Measurements from ENCODE around the gene SLC22A4.

DNA sequence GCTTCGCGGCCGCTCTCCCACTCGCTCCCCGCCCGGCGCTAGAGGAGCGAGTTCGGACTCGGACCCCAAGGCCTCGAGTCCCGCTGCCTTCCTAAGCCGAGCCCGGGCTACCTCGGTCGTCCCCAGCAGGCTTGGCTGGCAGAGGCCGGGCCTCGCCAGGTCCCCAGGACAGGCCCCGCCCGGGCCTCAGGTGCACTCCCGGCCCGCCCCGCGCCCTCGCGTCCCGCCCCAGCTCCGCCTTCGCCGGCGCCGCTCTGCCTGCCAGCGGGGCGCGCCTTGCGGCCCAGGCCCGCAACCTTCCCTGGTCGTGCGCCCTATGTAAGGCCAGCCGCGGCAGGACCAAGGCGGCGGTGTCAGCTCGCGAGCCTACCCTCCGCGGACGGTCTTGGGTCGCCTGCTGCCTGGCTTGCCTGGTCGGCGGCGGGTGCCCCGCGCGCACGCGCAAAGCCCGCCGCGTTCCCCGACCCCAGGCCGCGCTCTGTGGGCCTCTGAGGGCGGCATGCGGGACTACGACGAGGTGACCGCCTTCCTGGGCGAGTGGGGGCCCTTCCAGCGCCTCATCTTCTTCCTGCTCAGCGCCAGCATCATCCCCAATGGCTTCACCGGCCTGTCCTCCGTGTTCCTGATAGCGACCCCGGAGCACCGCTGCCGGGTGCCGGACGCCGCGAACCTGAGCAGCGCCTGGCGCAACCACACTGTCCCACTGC lies 75.4 kb downstream of the SLC22A4 start, which contains the start of gene SLC22A5:
- TF ChIP-seq, protein P1, sequence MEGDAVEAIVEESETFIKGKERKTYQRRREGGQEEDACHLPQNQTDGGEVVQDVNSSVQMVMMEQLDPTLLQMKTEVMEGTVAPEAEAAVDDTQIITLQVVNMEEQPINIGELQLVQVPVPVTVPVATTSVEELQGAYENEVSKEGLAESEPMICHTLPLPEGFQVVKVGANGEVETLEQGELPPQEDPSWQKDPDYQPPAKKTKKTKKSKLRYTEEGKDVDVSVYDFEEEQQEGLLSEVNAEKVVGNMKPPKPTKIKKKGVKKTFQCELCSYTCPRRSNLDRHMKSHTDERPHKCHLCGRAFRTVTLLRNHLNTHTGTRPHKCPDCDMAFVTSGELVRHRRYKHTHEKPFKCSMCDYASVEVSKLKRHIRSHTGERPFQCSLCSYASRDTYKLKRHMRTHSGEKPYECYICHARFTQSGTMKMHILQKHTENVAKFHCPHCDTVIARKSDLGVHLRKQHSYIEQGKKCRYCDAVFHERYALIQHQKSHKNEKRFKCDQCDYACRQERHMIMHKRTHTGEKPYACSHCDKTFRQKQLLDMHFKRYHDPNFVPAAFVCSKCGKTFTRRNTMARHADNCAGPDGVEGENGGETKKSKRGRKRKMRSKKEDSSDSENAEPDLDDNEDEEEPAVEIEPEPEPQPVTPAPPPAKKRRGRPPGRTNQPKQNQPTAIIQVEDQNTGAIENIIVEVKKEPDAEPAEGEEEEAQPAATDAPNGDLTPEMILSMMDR (IDR thresholded peaks at IDR 0.05): no peak
- TF ChIP-seq POLR2A (IDR thresholded peaks at IDR 0.05): no peak
- TF ChIP-seq POLR2AphosphoS5 (IDR thresholded peaks at IDR 0.05): peak; percentile 14 to 68 (median 37)
